ENCODE data around the gene KCNJ15. TPM values are rescaled to one million over a fixed set of nuclear protein-coding genes. Genes with fewer than 3 reads are reported as not detected.
A peak's percentile ranks its signal among the peaks of the same experiment; 100 is the strongest.

KCNJ15 gene
- total and polyA plus RNA-seq, 8 donors, result 54.1 to 103 (median 80.7) TPM

DNA sequence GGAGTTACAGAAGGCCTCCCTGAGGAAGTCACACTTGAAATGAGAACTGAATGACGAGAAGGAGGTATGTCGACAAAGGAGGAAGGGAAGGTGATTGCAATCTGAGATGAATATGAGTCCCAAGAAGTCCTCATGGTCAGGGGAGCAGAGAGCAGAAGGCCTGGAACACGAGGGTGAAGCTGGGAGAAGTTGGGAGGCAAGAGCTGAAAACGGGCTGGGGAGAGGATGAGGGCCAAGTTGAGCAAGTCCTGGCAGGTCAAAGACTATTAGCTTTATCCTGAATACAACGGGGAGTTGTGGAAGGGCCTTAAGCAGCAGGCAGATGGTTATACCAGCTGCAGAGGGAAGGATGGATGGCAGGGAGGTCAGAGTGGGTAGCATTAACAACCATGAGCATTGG is 89.5 kb downstream of the KCNJ15 start:
- Histone ChIP-seq H3K27me3 (no peaks in the 10 kb centered on the region), H3K4me3 (no peak overlapping the region), H3K36me3 (no peaks in the 10 kb centered on the region), H3K4me1 (peaks cover 7 to 23% of the 10 kb centered on the region in 2 donors), H3K27ac (peak overlapping the region in 1 of 2 donors; percentile 31), H3K9me3 (no peaks in the 10 kb centered on the region)
- intact Hi-C loops (cut with DNase I), result no loop called here
- TF ChIP-seq, protein P1, sequence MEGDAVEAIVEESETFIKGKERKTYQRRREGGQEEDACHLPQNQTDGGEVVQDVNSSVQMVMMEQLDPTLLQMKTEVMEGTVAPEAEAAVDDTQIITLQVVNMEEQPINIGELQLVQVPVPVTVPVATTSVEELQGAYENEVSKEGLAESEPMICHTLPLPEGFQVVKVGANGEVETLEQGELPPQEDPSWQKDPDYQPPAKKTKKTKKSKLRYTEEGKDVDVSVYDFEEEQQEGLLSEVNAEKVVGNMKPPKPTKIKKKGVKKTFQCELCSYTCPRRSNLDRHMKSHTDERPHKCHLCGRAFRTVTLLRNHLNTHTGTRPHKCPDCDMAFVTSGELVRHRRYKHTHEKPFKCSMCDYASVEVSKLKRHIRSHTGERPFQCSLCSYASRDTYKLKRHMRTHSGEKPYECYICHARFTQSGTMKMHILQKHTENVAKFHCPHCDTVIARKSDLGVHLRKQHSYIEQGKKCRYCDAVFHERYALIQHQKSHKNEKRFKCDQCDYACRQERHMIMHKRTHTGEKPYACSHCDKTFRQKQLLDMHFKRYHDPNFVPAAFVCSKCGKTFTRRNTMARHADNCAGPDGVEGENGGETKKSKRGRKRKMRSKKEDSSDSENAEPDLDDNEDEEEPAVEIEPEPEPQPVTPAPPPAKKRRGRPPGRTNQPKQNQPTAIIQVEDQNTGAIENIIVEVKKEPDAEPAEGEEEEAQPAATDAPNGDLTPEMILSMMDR (IDR thresholded peaks at IDR 0.05), result no peak
- DNase-seq (no peak), ATAC-seq (no peak)

DNA sequence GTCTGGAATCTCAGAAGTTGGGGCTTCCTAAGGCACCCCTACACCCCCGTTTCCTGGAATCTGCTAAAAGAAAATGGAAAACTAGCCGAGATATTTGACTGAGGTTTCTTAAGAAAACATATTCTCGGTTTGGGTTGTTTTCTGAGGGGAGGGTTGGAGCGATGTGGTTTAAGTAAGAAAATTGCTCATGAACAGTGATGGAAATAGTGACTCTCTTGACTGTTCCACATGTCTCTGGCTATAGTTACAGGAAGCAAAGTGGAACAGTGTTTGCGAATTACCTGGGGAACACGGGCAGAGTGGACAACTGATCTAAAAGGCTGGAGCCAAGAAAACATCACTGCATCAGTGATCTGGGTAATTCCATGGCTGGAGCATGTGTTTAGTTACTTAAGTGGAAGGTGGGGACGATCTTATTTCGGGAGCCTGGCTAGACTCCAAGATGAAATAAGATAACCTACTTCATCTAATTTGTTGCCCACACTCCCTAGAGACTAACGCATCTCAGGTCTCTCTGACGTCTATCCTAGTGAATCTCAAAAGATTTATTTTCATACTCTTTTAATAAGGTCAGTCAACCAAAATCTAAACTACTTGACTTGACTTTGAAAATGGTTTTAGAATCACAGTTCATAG is 92.4 kb downstream of the KCNJ15 start:
- peak overlapping the region in 1 of 2 donors; percentile 41 for H3K27ac ChIP-seq
- peaks cover 14 to 39% of the 10 kb centered on the region in 2 donors for H3K4me1 ChIP-seq
- H3K36me3 ChIP-seq, result no peaks in the 10 kb centered on the region
- TF ChIP-seq, protein P1 (IDR thresholded peaks at IDR 0.05), result no peak
- H3K4me3 ChIP-seq, result no peak overlapping the region
- no peaks in the 10 kb centered on the region for H3K9me3 ChIP-seq
- no peaks in the 10 kb centered on the region for H3K27me3 ChIP-seq
- ATAC-seq (peak; percentile 1), DNase-seq (no peak)
- intact Hi-C loops (cut with DNase I), result no loop called here

DNA sequence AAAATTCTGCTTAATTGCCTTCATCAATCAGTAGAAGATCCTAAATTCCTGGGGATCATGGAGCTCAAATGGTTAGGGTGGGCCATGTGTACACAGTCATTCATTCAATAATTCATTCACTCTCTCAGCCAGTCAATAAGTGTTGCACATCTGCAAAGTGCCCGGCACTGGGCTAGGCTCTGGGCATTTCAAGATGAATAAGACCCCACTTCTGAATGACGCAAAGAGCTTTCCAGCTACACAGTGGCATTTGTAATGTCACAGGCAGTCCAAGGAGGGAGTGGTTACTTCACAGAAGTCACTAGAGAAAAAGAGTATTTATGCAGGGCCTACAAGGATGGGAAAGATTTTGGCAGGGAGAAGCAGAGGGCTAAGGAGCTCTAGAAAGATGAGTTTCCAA is 93.2 kb downstream of the KCNJ15 start:
- Histone ChIP-seq H3K4me1 (peaks cover 14 to 39% of the 10 kb centered on the region in 2 donors), H3K27ac (peak overlapping the region; percentile 41 to 86), H3K27me3 (no peaks in the 10 kb centered on the region), H3K36me3 (no peaks in the 10 kb centered on the region), H3K4me3 (no peak overlapping the region), H3K9me3 (no peaks in the 10 kb centered on the region)
- intact Hi-C loops (cut with DNase I), result loop anchor here in 1 of 2 donors (5.0 kb wide), 1 partner anchor 128 kb away; no protein-coding TSS in a partner anchor
- TF ChIP-seq, protein P1 (IDR thresholded peaks at IDR 0.05), result no peak
- no peak for DNase-seq
- no peak for ATAC-seq

GRCh38 chr21:38350684-38351083 is 93.9 kb downstream of the KCNJ15 start:
- intact Hi-C loops (cut with DNase I), result loop anchor here in 1 of 2 donors (5.0 kb wide), 1 partner anchor 128 kb away; no protein-coding TSS in a partner anchor
- peaks cover 17 to 46% of the 10 kb centered on the region in 2 donors for H3K4me1 ChIP-seq
- ATAC-seq, result peak; percentile 40
- TF ChIP-seq, protein P1 (IDR thresholded peaks at IDR 0.05), result no peak
- no peaks in the 10 kb centered on the region for H3K9me3 ChIP-seq
- H3K27ac ChIP-seq, result peak overlapping the region; percentile 21 to 86
- no peak overlapping the region for H3K4me3 ChIP-seq
- no peaks in the 10 kb centered on the region for H3K27me3 ChIP-seq
- no peaks in the 10 kb centered on the region for H3K36me3 ChIP-seq
- peak in 1 of 4 donors; percentile 69 for DNase-seq

- ATAC-seq, result no peak
Observed at GRCh38 chr21:38351176-38351959, 94.6 kb downstream of the KCNJ15 start.

More at GRCh38 chr21:38351176-38351959, 94.6 kb downstream of the KCNJ15 start:
- no peak for DNase-seq
- TF ChIP-seq, protein P1 (IDR thresholded peaks at IDR 0.05), result no peak
- Histone ChIP-seq H3K4me3 (no peak overlapping the region), H3K27ac (peak overlapping the region; percentile 59 to 86), H3K27me3 (no peaks in the 10 kb centered on the region), H3K4me1 (peaks cover 20 to 46% of the 10 kb centered on the region in 2 donors), H3K36me3 (no peaks in the 10 kb centered on the region), H3K9me3 (no peaks in the 10 kb centered on the region)
- intact Hi-C loops (cut with DNase I), result loop anchor here in 1 of 2 donors (5.0 kb wide), 1 partner anchor 129 kb away; no protein-coding TSS in a partner anchor

All from left lung (tissue), 10 donors.